Dendritic cell treated with granulocyte-macrophage colony-stimulating factor and Interleukin-4, amounts not matched to agents 40 ng/mL and 50 ng/mL, for 4 days (primary cell): ENCODE data around the gene NAV2.

ENCODE experiments used
- H3K27ac Mint-ChIP-seq: one replicate; pipeline ENCODE4 v1.8.0; 2022; ENCODE audit warnings: mild to moderate bottlenecking, mixed read lengths
- H3K27me3 Mint-ChIP-seq: one replicate; pipeline ENCODE4 v1.8.0; 2022; ENCODE audit warnings: mild to moderate bottlenecking, mixed read lengths
- H3K36me3 Mint-ChIP-seq: one replicate; pipeline ENCODE4 v1.8.0; 2022; ENCODE audit warnings: low read depth, mixed read lengths
- H3K4me1 Mint-ChIP-seq: one replicate; pipeline ENCODE4 v1.8.0; 2022; ENCODE audit warnings: low read depth, mixed read lengths
- H3K4me3 Mint-ChIP-seq: one replicate; pipeline ENCODE4 v1.8.0; 2022; ENCODE audit warnings: mild to moderate bottlenecking, moderate library complexity, mixed read lengths
- H3K9me3 Mint-ChIP-seq: one replicate; pipeline ENCODE4 v1.8.0; 2022; ENCODE audit warnings: mixed read lengths
- intact Hi-C: fragments of 100-400 bp; cut with micrococcal nuclease; formaldehyde crosslinking; loops from one replicate; pipeline ENCODE4 v1.15.0; 2022

NAV2 gene

DNA sequence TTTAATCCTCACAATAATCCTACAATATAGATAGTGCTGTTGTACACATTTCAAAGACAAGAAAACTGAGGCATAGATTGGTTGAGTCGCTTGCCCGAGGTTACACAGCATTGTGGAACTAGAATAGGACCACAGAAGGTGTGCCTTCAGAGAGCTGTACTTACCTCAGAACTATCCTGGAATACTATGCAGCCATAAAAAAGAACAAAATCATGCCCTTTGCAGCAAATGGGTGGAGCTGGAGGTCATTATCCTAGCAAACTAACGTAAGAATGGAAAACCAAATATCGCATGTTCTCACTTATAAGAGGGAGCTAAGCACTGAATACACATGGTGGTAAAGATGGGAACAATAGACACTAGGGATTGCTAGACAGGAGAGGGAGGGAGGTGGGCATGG, 15.7 kb upstream of the NAV2 start:
- H3K27ac Mint-ChIP-seq, result no peak overlapping the region
- H3K27me3 Mint-ChIP-seq, result no peaks in the 10 kb centered on the region
- H3K4me3 Mint-ChIP-seq, result no peak overlapping the region
- intact Hi-C loops, result no loop called here
- no peaks in the 10 kb centered on the region for H3K4me1 Mint-ChIP-seq
- no peaks in the 10 kb centered on the region for H3K9me3 Mint-ChIP-seq
- no peaks in the 10 kb centered on the region for H3K36me3 Mint-ChIP-seq

DNA sequence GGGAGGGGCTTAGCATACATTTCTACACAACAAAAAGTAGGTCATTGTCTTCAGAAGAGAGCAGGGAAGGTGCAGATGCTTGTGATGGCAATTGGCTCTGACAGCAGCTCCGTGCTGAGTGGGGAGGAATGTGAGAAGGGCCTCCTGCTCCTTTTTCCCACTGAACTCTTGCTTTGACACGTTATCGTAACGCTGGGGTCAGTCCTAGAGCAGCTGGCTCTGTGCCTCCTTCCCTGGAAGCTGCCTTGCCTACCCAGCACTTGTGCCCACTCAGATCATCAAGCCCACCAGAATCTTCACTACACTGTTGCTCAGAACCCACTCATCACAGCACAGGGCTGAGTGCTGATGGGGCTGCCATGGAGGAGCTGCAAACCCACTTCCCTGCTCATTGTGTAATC, 14.9 kb upstream of the NAV2 start:
- H3K4me3 Mint-ChIP-seq, result no peak overlapping the region
- no peaks in the 10 kb centered on the region for H3K36me3 Mint-ChIP-seq
- no peaks in the 10 kb centered on the region for H3K27me3 Mint-ChIP-seq
- intact Hi-C loops, result no loop called here
- no peaks in the 10 kb centered on the region for H3K4me1 Mint-ChIP-seq
- H3K27ac Mint-ChIP-seq, result no peak overlapping the region
- H3K9me3 Mint-ChIP-seq, result no peaks in the 10 kb centered on the region

- Mint-ChIP-seq H3K9me3 (no peaks in the 10 kb centered on the region), H3K27ac (no peak overlapping the region), H3K4me3 (no peak overlapping the region), H3K36me3 (no peaks in the 10 kb centered on the region), H3K4me1 (peaks cover 5% of the 10 kb centered on the region), H3K27me3 (peaks cover 3% of the 10 kb centered on the region)
- intact Hi-C loops, result no loop called here
Observed at GRCh38 chr11:19698493-19699292, 13.9 kb upstream of the NAV2 start.

DNA sequence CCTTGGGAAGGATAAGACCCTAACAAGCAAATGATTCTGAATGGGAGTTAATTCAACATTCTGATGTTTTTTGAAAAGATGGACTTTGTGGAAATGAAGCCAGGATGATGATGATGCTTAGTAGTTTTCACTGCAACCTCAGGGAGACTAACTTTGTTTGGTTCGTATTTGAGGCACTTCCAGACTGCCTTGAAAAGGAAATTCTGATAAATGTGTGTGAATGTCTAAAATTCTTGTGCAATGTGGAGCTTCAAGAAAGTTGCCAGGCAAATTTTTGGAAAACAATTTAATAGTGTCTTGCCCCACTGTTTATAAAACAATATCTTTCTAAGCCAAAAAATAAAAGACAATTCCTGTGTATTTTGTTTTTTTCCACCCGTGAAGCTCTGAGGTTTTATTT, 11.2 kb upstream of the NAV2 start:
- Mint-ChIP-seq H3K27me3 (peaks cover 5% of the 10 kb centered on the region), H3K9me3 (no peaks in the 10 kb centered on the region), H3K36me3 (no peaks in the 10 kb centered on the region), H3K4me1 (peaks cover 5% of the 10 kb centered on the region), H3K4me3 (no peak overlapping the region), H3K27ac (no peak overlapping the region)
- intact Hi-C loops, result no loop called here

- Mint-ChIP-seq H3K4me1 (peaks cover 5% of the 10 kb centered on the region), H3K27ac (no peak overlapping the region), H3K36me3 (no peaks in the 10 kb centered on the region), H3K9me3 (no peaks in the 10 kb centered on the region), H3K4me3 (no peak overlapping the region), H3K27me3 (peaks cover 5% of the 10 kb centered on the region)
- intact Hi-C loops, result no loop called here
Observed at GRCh38 chr11:19702620-19703019, 10.0 kb upstream of the NAV2 start.

DNA sequence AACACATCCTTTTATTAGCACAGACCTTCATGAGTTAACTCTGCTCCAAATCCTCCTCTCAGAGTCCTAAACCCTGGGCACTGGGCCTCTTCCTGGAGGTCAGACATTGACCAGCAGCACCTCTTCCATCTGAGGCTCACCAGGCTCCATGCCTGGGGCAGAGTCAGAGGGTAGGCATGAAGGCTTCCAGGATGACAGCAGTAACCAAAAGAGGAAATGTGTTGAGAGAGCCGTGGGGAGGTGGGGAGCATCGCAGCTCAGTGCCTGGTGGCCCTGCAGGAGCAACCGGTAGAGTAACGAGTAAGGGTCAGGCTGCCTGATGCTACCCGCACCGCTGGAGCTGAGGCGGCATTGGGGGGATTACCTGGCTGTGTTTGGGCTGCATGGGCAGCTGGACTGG, 9.4 kb upstream of the NAV2 start:
- intact Hi-C loops, result no loop called here
- Mint-ChIP-seq H3K4me1 (peaks cover 5% of the 10 kb centered on the region), H3K27ac (no peak overlapping the region), H3K4me3 (no peak overlapping the region), H3K36me3 (no peaks in the 10 kb centered on the region), H3K9me3 (no peaks in the 10 kb centered on the region), H3K27me3 (peaks cover 5% of the 10 kb centered on the region)

DNA sequence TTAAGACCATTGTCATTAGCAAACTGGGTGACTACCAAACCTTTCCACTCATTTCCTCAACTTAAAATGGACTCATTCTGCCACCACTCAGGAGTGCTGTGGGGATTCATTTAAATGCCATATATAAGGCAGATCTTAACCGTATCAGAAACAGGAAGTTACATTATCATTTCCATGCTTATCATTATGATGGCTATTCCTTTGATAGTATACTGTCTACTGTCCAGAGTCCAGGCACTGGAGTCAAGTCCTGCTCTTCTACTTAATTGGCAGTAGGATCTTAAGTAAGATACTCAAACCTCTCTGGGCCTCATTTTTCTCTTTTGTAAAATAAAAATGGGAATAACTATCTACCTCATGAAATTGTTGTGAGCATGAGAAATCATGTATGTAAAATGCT, 8.4 kb upstream of the NAV2 start:
- H3K4me3 Mint-ChIP-seq, result no peak overlapping the region
- peaks cover 5% of the 10 kb centered on the region for H3K27me3 Mint-ChIP-seq
- H3K9me3 Mint-ChIP-seq, result no peaks in the 10 kb centered on the region
- no peak overlapping the region for H3K27ac Mint-ChIP-seq
- no peaks in the 10 kb centered on the region for H3K36me3 Mint-ChIP-seq
- peaks cover 5% of the 10 kb centered on the region for H3K4me1 Mint-ChIP-seq
- intact Hi-C loops, result no loop called here

DNA sequence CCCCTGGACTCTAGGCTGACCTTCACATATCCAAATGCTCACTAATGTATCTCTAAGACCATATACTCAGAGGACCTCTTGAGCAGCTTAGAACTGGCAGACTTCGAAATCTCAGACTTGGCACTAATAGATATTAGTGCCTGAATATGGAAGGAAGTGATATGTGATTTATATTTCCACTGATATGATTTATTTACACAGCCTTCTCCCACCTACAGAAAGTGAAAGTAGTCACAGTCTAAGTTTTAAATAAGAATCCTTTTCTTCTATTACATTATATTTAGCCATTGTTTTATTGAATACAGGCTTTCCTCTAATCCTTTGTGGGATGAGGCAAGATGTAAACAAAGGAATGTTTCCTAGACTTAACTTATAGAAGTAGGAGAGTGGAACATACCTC, 6.7 kb upstream of the NAV2 start:
- peaks cover 5% of the 10 kb centered on the region for H3K4me1 Mint-ChIP-seq
- H3K36me3 Mint-ChIP-seq, result no peaks in the 10 kb centered on the region
- no peak overlapping the region for H3K27ac Mint-ChIP-seq
- peaks cover 11% of the 10 kb centered on the region for H3K27me3 Mint-ChIP-seq
- H3K9me3 Mint-ChIP-seq, result no peaks in the 10 kb centered on the region
- intact Hi-C loops, result no loop called here
- H3K4me3 Mint-ChIP-seq, result no peak overlapping the region

DNA sequence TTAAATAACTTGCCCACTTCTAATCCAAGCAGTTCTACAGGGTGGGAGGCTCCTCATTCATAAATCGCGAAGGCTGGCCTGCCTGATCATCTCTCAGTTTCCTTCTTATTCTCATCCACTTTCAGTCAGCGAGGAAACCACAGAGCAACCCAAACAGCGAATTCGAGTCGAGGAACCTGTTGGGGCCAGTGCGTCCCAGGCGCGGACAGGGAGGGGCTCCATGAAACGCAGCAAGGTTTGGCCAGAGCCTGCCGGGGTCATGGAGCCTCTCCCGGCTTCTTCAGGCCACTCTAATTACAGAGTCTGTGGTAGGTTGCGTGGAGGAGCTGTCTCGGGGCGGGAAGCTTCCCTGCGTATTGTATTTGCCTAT, 741 bp upstream of the NAV2 start:
- Mint-ChIP-seq H3K4me3 (peak overlapping the region; percentile 92), H3K27me3 (peaks cover 48% of the 10 kb centered on the region), H3K27ac (peak overlapping the region; percentile 95), H3K36me3 (peaks cover 7% of the 10 kb centered on the region), H3K4me1 (peaks cover 30% of the 10 kb centered on the region), H3K9me3 (no peaks in the 10 kb centered on the region)
- intact Hi-C loops, result no loop called here

GRCh38 chr11:19713196-19714021, 772 bp downstream of the NAV2 start:
- Mint-ChIP-seq H3K36me3 (peaks cover 7% of the 10 kb centered on the region), H3K27ac (no peak overlapping the region), H3K27me3 (peaks cover 55% of the 10 kb centered on the region), H3K4me1 (peaks cover 30% of the 10 kb centered on the region), H3K4me3 (peak overlapping the region; percentile 71), H3K9me3 (no peaks in the 10 kb centered on the region)
- intact Hi-C loops, result no loop called here

- intact Hi-C loops, result no loop called here
- no peaks in the 10 kb centered on the region for H3K9me3 Mint-ChIP-seq
- H3K27ac Mint-ChIP-seq, result no peak overlapping the region
- H3K4me1 Mint-ChIP-seq, result peaks cover 30% of the 10 kb centered on the region
- peaks cover 7% of the 10 kb centered on the region for H3K36me3 Mint-ChIP-seq
- no peak overlapping the region for H3K4me3 Mint-ChIP-seq
- H3K27me3 Mint-ChIP-seq, result peaks cover 55% of the 10 kb centered on the region
Observed at GRCh38 chr11:19714022-19714386, 1.4 kb downstream of the NAV2 start.

DNA sequence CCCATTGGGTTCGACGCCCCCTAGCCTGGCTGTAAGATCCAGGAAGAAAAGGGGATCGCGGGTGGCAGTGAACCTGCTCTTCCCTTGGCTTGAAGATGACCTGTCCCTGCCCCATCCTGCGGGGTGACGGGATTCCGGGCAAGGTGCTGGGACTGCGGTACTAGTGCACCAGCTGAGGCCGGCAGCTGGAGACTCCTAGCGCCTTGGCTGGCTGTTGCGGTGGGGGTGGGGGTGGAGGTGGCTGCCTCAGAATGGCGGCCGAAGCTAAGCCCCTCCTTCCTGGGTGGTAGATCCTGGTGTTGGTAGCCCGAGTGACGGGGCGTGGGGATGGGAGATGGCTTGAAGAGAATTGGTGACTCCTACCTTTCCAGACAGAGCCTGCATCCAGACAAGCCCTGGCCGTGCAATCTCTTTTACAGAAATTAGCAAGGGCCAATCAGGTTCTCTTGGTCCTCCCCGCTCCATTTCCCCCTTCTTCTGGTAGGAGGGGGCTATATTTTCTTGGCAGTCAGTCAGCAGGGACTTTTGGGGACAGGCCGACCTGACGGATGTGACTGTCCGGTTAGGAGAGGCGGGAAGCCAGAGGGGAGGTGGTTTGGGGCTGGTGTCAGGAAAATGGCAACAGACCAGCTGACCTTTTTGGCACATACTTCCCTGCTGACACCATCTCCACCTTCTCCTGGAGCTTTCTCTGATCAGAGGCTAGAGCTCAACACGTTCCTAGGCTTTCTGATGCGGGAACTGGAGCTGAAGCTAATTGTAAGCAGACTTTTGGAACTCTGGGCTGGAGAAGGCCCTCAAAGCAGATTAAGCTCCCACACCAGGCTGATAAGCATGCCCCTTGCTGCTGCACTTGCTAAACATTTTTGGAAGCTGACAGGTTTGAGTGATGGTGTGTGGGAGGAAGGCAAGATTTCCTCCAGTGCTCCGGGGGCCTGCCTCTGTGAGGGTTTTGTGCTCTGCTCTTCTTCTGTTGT, 2.0 kb downstream of the NAV2 start:
- no peak overlapping the region for H3K27ac Mint-ChIP-seq
- peaks cover 30% of the 10 kb centered on the region for H3K4me1 Mint-ChIP-seq
- no peaks in the 10 kb centered on the region for H3K9me3 Mint-ChIP-seq

GRCh38 chr11:19715373-19715772, 2.7 kb downstream of the NAV2 start:
- Mint-ChIP-seq H3K4me3 (no peak overlapping the region), H3K9me3 (no peaks in the 10 kb centered on the region), H3K36me3 (peaks cover 7% of the 10 kb centered on the region), H3K4me1 (peaks cover 30% of the 10 kb centered on the region), H3K27me3 (peaks cover 53% of the 10 kb centered on the region), H3K27ac (no peak overlapping the region)
- intact Hi-C loops, result no loop called here

More for the DNA sequence above, 2.0 kb downstream of the NAV2 start:
- intact Hi-C loops, result no loop called here
- Mint-ChIP-seq H3K27me3 (peaks cover 53% of the 10 kb centered on the region), H3K4me3 (no peak overlapping the region), H3K36me3 (peaks cover 7% of the 10 kb centered on the region)

DNA sequence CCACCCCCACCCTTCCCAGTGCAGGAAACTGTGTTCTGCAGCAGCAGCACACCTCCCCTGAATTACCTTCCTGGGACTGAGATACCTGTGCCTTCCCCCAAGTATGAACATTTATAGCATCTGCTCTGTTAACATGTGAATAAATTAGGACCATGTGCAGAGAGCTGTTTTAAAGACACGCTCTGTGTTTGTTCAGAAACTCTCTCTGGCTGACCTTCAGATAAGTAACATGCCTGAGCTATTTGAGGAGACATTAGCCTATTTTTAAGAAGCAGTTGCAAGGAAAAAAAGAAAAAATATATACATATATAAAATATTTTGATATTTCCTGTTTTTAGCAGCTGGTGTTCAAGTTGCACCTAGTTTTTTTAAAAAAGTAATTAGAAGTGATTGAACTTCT, 5.4 kb downstream of the NAV2 start:
- Mint-ChIP-seq H3K9me3 (no peaks in the 10 kb centered on the region), H3K27ac (no peak overlapping the region), H3K4me1 (peaks cover 17% of the 10 kb centered on the region), H3K4me3 (no peak overlapping the region), H3K36me3 (no peaks in the 10 kb centered on the region), H3K27me3 (peaks cover 43% of the 10 kb centered on the region)
- intact Hi-C loops, result no loop called here
